ENCODE measurements around the gene RPRML.
"Not testable (repeated sequence)": the region's sequence is repeated elsewhere in the genome, so short reads cannot be mapped to it uniquely, and the experiment has no call there.

The RPRML gene

GRCh38 chr17:46974086-46974485, 5.0 kb downstream of the RPRML start:
- H3K27me3 ChIP-seq (ENCODE audit: control insufficient read depth, insufficient read depth, low read length): peaks cover 22% of the 10 kb centered on the region

DNA sequence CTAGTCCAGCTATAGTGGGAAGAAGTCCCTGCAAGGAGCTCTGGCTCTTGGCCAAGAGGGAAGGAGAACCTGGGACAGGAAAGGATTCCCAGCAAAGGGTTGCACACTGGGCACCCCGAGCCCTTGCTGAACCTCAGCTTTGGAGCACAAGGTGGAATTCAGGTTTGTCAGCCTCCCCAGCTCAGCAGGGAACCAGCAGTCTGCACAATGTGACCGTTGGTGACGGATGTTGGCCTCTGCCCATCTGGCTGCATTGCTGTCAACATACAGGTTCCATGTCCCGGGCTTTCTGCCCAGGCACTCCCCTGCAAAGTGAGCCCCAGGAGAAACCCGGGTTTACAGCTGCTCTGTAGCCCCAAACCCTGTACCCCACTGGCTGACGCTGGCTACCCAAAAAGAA, 6.7 kb downstream of the RPRML start:
- Histone ChIP-seq H3K9ac (ENCODE audit: low read length) (no peak overlapping the region), H3K27ac (ENCODE audit: low read length) (no peak overlapping the region), H3K27me3 (ENCODE audit: control insufficient read depth, insufficient read depth, low read length) (peaks cover 5% of the 10 kb centered on the region), H3K36me3 (ENCODE audit: control insufficient read depth, low read depth, low read length) (no peaks in the 10 kb centered on the region), H3K9me3 (ENCODE audit: control insufficient read depth, low read depth, low read length) (no peaks in the 10 kb centered on the region), H3K4me3 (ENCODE audit: low read length) (no peak overlapping the region), H3K4me1 (ENCODE audit: control insufficient read depth, low read depth, low read length) (peaks cover 7% of the 10 kb centered on the region)

More at GRCh38 chr17:46974086-46974485, 5.0 kb downstream of the RPRML start:
- Histone ChIP-seq H3K4me1 (ENCODE audit: control insufficient read depth, low read depth, low read length) (peaks cover 14% of the 10 kb centered on the region), H3K4me3 (ENCODE audit: low read length) (no peak overlapping the region), H3K9ac (ENCODE audit: low read length) (no peak overlapping the region), H3K27ac (ENCODE audit: low read length) (no peak overlapping the region), H3K36me3 (ENCODE audit: control insufficient read depth, low read depth, low read length) (no peaks in the 10 kb centered on the region), H3K9me3 (ENCODE audit: control insufficient read depth, low read depth, low read length) (no peaks in the 10 kb centered on the region)

DNA sequence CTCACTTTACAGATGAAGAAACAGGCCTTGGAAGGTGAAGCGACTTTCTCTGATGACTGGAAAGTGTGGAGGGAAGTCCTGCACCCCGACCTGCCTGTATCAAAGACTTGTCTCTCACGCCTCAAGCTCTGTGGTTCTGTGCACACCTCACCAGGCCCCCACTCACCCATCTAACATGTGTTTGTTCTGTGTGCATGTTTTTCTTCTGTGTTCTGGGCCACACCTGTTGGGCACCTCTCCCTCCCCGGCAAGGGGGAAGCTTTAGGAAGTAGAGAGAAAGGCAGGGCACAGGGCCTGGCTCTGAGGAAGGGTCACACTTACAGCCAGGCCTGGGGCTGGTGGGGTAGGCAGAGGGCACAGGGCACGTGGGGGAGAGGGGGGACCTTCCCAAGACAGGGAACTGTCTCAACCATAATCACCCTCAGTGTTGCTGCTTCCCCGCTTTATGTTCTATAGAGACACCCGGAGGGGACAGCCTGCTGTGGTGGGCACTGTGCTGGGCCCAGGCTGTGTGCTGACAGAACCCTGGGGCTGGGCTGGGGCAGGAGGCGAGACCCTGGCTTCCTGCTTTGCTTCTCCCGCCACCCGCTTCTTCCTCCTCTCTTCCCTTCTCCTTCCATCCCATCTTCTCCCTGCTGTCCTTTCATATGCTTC, 7.3 kb downstream of the RPRML start:
- H3K4me1 ChIP-seq (ENCODE audit: control insufficient read depth, low read depth, low read length): peaks cover 2% of the 10 kb centered on the region
- H3K4me3 ChIP-seq (ENCODE audit: low read length): no peak overlapping the region
- H3K9me3 ChIP-seq (ENCODE audit: control insufficient read depth, low read depth, low read length): no peaks in the 10 kb centered on the region
- no peaks in the 10 kb centered on the region for H3K36me3 ChIP-seq (ENCODE audit: control insufficient read depth, low read depth, low read length)
- no peak overlapping the region for H3K27ac ChIP-seq (ENCODE audit: low read length)
- H3K9ac ChIP-seq (ENCODE audit: low read length): no peak overlapping the region
- peaks cover 1% of the 10 kb centered on the region for H3K27me3 ChIP-seq (ENCODE audit: control insufficient read depth, insufficient read depth, low read length)

DNA sequence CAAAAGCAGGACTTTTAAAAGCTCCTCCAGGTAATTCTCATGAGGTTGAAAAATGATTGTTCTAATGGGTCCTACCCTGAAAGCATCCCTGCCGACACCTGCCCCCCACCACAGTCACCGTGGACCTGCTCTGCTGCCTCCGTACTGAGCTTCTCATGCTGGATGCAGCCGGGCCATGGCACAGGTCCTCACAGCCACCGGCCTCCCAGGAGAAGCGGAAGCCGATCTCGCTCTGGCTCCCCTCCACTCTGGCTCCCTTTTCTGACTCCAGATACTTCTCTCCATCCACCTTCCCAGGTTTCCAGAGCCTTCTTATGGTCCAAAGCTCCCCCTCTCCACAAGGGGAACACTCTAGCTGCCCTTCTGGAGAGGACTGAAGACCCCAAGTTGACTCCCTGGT, 10.2 kb downstream of the RPRML start:
- Histone ChIP-seq H3K4me3 (ENCODE audit: low read length) (no peak overlapping the region), H3K4me1 (ENCODE audit: control insufficient read depth, low read depth, low read length) (no peaks in the 10 kb centered on the region), H3K27me3 (ENCODE audit: control insufficient read depth, insufficient read depth, low read length) (peaks cover 5% of the 10 kb centered on the region), H3K9me3 (ENCODE audit: control insufficient read depth, low read depth, low read length) (no peaks in the 10 kb centered on the region), H3K36me3 (ENCODE audit: control insufficient read depth, low read depth, low read length) (no peaks in the 10 kb centered on the region), H3K9ac (ENCODE audit: low read length) (no peak overlapping the region), H3K27ac (ENCODE audit: low read length) (no peak overlapping the region)

- Histone ChIP-seq H3K4me1 (ENCODE audit: control insufficient read depth, low read depth, low read length) (no peaks in the 10 kb centered on the region), H3K9me3 (ENCODE audit: control insufficient read depth, low read depth, low read length) (no peaks in the 10 kb centered on the region), H3K4me3 (ENCODE audit: low read length) (no peak overlapping the region), H3K27ac (ENCODE audit: low read length) (no peak overlapping the region), H3K36me3 (ENCODE audit: control insufficient read depth, low read depth, low read length) (no peaks in the 10 kb centered on the region), H3K27me3 (ENCODE audit: control insufficient read depth, insufficient read depth, low read length) (peaks cover 5% of the 10 kb centered on the region), H3K9ac (ENCODE audit: low read length) (no peak overlapping the region)
Measured at GRCh38 chr17:46968224-46968834, 10.7 kb downstream of the RPRML start.

GRCh38 chr17:46964315-46965265, 14.5 kb downstream of the RPRML start:
- Histone ChIP-seq H3K9ac (ENCODE audit: low read length) (no peak overlapping the region), H3K27ac (ENCODE audit: low read length) (no peak overlapping the region), H3K9me3 (ENCODE audit: control insufficient read depth, low read depth, low read length) (peaks cover 8% of the 10 kb centered on the region), H3K27me3 (ENCODE audit: control insufficient read depth, insufficient read depth, low read length) (peaks cover 5% of the 10 kb centered on the region), H3K4me1 (ENCODE audit: control insufficient read depth, low read depth, low read length) (no peaks in the 10 kb centered on the region), H3K36me3 (ENCODE audit: control insufficient read depth, low read depth, low read length) (no peaks in the 10 kb centered on the region), H3K4me3 (ENCODE audit: low read length) (no peak overlapping the region)

- H3K4me3 ChIP-seq (ENCODE audit: low read length): no peak overlapping the region
- H3K9ac ChIP-seq (ENCODE audit: low read length): no peak overlapping the region
- H3K9me3 ChIP-seq (ENCODE audit: control insufficient read depth, low read depth, low read length): peaks cover 8% of the 10 kb centered on the region
- H3K36me3 ChIP-seq (ENCODE audit: control insufficient read depth, low read depth, low read length): no peaks in the 10 kb centered on the region
- peaks cover 5% of the 10 kb centered on the region for H3K27me3 ChIP-seq (ENCODE audit: control insufficient read depth, insufficient read depth, low read length)
- no peak overlapping the region for H3K27ac ChIP-seq (ENCODE audit: low read length)
- no peaks in the 10 kb centered on the region for H3K4me1 ChIP-seq (ENCODE audit: control insufficient read depth, low read depth, low read length)
Measured at GRCh38 chr17:46963571-46963970, 15.5 kb downstream of the RPRML start.

GRCh38 chr17:46962374-46962790, 16.7 kb downstream of the RPRML start:
- Histone ChIP-seq H3K9me3 (ENCODE audit: control insufficient read depth, low read depth, low read length) (peaks cover 8% of the 10 kb centered on the region), H3K27ac (ENCODE audit: low read length) (no peak overlapping the region), H3K36me3 (ENCODE audit: control insufficient read depth, low read depth, low read length) (no peaks in the 10 kb centered on the region), H3K4me3 (ENCODE audit: low read length) (no peak overlapping the region), H3K9ac (ENCODE audit: low read length) (no peak overlapping the region), H3K27me3 (ENCODE audit: control insufficient read depth, insufficient read depth, low read length) (peaks cover 5% of the 10 kb centered on the region), H3K4me1 (ENCODE audit: control insufficient read depth, low read depth, low read length) (no peaks in the 10 kb centered on the region)

GRCh38 chr17:46960152-46960551, 18.9 kb downstream of the RPRML start:
- Histone ChIP-seq H3K9me3 (ENCODE audit: control insufficient read depth, low read depth, low read length) (peaks cover 8% of the 10 kb centered on the region), H3K27me3 (ENCODE audit: control insufficient read depth, insufficient read depth, low read length) (no peaks in the 10 kb centered on the region), H3K4me3 (ENCODE audit: low read length) (no peak overlapping the region), H3K36me3 (ENCODE audit: control insufficient read depth, low read depth, low read length) (no peaks in the 10 kb centered on the region), H3K4me1 (ENCODE audit: control insufficient read depth, low read depth, low read length) (no peaks in the 10 kb centered on the region), H3K9ac (ENCODE audit: low read length) (no peak overlapping the region), H3K27ac (ENCODE audit: low read length) (no peak overlapping the region)

- Histone ChIP-seq H3K9me3 (ENCODE audit: control insufficient read depth, low read depth, low read length) (peaks cover 8% of the 10 kb centered on the region), H3K4me3 (ENCODE audit: low read length) (no peak overlapping the region), H3K4me1 (ENCODE audit: control insufficient read depth, low read depth, low read length) (no peaks in the 10 kb centered on the region), H3K9ac (ENCODE audit: low read length) (no peak overlapping the region), H3K27ac (ENCODE audit: low read length) (no peak overlapping the region), H3K36me3 (ENCODE audit: control insufficient read depth, low read depth, low read length) (no peaks in the 10 kb centered on the region), H3K27me3 (ENCODE audit: control insufficient read depth, insufficient read depth, low read length) (no peaks in the 10 kb centered on the region)
Measured at GRCh38 chr17:46958041-46958591, 20.9 kb downstream of the RPRML start.

- not testable (repeated sequence) for H3K9me3 ChIP-seq (ENCODE audit: control insufficient read depth, low read depth, low read length); H3K27ac ChIP-seq (ENCODE audit: low read length); H3K27me3 ChIP-seq (ENCODE audit: control insufficient read depth, insufficient read depth, low read length); H3K36me3 ChIP-seq (ENCODE audit: control insufficient read depth, low read depth, low read length); H3K9ac ChIP-seq (ENCODE audit: low read length); H3K4me1 ChIP-seq (ENCODE audit: control insufficient read depth, low read depth, low read length); H3K4me3 ChIP-seq (ENCODE audit: low read length)
Measured at GRCh38 chr17:46953191-46953590, 25.9 kb downstream of the RPRML start.

Data from iPS-18a (cell line).